GM21367 (cell line): ENCODE data around the gene PLEKHA8.

Experiments used
- ATAC-seq: cut with Tn5 transposase; IDR thresholded peaks from one replicate; pipeline ENCODE4 v1.9.1; 2021; ENCODE audit not compliant: unreplicated experiment

Gene PLEKHA8, protein sequence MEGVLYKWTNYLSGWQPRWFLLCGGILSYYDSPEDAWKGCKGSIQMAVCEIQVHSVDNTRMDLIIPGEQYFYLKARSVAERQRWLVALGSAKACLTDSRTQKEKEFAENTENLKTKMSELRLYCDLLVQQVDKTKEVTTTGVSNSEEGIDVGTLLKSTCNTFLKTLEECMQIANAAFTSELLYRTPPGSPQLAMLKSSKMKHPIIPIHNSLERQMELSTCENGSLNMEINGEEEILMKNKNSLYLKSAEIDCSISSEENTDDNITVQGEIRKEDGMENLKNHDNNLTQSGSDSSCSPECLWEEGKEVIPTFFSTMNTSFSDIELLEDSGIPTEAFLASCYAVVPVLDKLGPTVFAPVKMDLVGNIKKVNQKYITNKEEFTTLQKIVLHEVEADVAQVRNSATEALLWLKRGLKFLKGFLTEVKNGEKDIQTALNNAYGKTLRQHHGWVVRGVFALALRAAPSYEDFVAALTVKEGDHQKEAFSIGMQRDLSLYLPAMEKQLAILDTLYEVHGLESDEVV

GRCh38 chr7:30028216-30028748 lies at the start of gene PLEKHA8:
PLEKHA8 (plus strand) TSS chr7:30028412; CDS start chr7:30028763, 351 bp downstream.
- ATAC-seq: peak; percentile 43

DNA sequence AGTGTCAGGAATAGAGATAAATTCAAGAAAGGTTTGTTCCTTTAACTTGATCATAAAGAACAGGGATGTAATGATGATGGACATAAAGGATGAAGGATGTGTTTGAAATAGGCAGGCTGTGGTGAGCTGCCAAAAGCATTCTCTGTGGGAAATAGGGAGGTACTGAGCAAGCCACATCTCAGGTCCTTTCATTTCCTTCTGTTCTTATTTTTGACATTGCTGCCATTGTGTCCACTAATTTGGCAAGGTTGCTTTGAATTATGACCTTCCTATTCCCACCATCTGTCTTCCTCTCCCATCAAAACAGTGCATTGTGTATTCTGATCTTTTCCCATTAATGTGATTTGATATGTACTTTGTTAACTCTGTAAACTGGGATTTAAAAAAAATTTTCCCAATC lies 48.1 kb upstream of the PLEKHA8 start:
- no peak for ATAC-seq

GRCh38 chr7:29987083-29987482 lies 41.1 kb upstream of the PLEKHA8 start:
- no peak for ATAC-seq

DNA sequence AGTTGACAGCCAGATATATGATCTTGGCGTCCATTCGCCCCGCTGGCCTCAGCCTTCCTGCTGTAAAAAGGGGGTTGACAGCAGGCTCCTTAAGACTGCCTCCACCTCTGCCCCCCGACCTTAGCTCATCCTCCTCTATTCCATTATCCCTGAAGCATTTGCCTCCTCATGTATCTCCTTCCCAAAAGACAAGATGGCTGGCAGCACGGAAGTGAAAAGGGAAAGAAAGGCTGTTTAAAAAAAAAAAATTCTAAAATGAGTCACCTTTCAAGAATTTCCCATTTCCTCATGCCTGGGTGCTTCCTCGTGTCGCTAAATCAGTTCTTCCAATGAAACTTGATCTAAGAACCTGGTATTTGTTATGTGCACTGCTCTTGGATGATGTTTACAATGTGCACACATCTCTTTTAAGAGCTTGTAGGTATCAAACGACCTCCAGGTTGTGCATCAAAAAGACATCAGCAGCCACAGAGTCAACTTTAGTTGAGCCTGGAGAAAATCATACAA lies 40.3 kb upstream of the PLEKHA8 start:
- no peak for ATAC-seq

- ATAC-seq: peak; percentile 31
Measured at GRCh38 chr7:29988424-29989256, 39.6 kb upstream of the PLEKHA8 start.

DNA sequence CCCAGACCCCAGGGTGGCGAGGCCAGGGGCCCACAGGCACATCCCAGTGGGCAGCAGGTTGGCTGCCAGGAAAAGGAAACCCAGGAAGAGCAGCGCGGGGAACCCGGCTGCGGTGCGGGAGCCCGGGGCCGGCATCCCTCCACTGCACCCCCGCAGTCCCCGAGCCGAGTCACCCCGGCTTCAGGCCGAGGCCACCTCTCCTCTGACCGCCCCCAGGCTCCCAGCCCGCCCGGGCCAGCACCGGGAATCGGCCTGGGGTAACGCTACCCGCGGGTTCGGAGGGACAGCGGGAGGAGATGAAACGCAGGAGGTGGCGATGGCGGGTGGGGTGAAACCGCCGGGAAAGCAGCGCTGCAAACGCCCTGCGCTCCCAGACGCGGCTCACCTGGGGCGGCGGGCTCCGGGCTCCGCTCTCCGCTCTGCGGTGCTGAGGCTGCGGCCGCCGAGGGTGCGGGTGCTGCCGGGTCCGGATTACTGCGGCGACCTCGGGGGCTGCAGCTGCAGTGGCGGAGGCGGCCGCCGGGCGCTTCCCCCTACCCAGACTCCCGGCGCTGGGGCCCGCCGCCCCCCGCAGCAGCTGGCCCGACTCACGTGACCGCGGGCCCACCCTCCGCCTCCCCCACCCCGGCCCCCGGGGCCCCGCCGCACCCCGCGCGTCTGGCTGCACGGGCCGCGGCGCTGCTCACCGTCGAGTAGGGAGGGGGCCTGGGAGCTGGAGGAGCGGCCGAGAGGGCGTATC lies 38.8 kb upstream of the PLEKHA8 start, which contains the start of gene SCRN1:
Gene SCRN1, minus strand, starts transcription at position 545 of the 739 bp plus-strand sequence. CDS start 20,734 bp downstream, outside the sequence.
- peak; percentile 26 for ATAC-seq

- no peak for ATAC-seq
Measured at GRCh38 chr7:29990931-29991330, 37.3 kb upstream of the PLEKHA8 start.

DNA sequence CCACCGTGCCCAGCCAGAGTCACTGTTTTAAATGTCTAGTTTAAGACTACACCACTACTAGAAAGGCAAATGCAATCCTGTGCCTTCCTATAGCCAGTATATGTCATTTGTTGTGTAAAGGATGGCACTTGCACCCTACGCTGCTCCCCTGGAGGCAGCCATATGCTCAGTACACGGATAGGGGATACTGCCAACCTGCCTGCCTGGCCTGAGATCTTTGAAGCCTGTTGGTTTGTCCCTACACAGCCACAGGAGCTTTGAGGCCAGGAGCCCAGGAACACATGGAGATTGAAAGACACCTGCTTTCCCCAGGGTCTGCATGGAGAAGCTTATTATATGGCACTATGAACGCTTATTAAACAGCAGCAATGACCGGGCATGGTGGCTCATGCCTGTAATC lies 36.3 kb upstream of the PLEKHA8 start:
- ATAC-seq: no peak

- no peak for ATAC-seq
Measured at GRCh38 chr7:29993140-29993539, 35.1 kb upstream of the PLEKHA8 start.

DNA sequence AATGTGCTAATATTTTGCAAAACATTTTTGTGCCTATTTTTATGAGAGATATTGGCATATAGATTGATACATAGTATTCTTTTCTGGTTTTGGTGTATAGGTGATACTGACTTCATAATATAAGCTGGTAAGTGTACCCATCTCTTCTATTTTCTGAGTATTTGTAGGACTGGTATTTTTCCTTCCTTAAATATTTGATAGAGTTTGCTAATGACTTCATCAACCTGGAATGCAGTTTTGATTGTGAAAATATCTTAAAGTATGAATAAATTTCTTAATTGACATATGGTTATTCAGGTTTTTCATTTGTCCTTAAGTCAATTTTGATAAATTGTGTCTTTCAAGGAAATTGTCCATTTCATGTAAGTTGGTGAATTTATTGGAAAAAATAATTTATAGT lies 32.6 kb upstream of the PLEKHA8 start:
- no peak for ATAC-seq

DNA sequence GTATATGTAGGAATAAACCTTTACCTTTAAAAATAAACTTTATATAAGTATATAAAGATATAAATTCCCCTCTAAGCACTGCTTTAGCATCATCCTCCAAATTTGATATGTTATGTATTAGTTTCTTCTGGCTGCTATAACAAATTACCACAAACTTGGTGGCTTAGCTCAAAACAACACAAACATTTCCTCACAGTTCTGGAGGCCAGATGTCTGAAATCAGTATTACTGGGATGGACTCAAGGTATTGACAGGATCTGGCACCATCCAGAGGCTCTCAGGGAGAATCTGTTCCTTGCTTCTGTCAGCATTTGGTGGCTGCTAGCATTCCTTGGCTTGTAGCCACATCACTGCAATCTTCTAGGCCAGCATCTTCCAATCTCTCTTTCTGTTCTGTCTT lies 31.9 kb upstream of the PLEKHA8 start:
- ATAC-seq: no peak

- no peak for ATAC-seq
Measured at GRCh38 chr7:29998489-29998888, 29.7 kb upstream of the PLEKHA8 start.

- no peak for ATAC-seq
Measured at GRCh38 chr7:30001998-30002397, 26.2 kb upstream of the PLEKHA8 start.

DNA sequence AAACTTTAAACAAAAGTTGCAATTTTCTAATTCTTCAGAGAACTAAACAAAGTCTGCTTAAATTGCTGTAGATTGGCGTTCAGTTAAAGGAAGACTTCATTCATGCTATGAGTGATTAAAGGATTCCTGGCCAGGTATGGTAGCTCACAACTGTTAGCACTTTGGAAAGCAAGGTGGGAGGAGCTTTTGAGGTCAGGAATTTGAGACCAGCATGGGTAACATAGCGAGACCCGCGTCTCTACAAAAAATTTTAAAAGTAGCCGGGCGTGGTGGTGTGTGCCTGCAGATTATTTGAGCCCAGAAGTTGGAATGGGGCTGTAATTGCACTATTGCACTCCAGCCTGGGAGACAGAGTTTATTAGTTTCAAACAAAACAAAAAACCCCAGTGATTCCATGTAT lies 25.1 kb upstream of the PLEKHA8 start:
- no peak for ATAC-seq

- no peak for ATAC-seq
Measured at GRCh38 chr7:30005464-30005863, 22.7 kb upstream of the PLEKHA8 start.

DNA sequence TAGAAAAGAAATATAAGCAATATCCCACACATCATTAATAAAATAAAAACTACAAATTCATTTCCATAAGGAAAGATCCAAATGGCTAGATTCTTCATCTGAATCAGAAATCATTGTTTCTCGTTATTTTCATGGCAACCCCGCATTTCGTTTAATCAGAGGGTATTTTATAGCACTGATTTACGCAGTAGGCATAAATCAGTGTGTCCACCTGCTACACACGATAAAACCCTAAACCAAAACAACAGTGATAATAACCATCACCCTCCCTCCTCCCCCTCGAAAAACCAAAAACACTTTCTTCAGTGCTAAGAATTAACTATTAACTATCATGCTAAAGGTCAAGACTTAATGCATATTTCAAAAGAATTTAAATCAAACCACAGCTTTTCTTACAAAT lies 18.2 kb upstream of the PLEKHA8 start:
- ATAC-seq: no peak

DNA sequence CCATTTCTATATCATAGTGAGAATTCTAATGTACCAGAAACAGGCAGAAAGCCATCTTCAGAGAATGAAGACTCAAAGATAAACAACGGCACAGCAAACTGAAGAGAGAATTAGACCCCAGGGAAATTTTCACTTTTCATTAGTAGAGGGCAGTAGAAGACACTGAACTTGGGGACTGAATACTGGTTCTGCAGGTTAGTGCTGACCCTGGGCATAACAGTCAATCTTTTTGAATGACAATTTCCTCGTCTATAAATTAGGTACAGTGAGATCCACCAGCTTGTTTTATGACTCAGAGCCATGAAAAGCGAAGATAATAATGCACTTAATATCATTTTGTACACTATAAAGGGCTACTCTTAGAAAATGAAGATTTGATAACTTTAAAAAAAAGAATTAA lies 15.5 kb upstream of the PLEKHA8 start:
- ATAC-seq: no peak

DNA sequence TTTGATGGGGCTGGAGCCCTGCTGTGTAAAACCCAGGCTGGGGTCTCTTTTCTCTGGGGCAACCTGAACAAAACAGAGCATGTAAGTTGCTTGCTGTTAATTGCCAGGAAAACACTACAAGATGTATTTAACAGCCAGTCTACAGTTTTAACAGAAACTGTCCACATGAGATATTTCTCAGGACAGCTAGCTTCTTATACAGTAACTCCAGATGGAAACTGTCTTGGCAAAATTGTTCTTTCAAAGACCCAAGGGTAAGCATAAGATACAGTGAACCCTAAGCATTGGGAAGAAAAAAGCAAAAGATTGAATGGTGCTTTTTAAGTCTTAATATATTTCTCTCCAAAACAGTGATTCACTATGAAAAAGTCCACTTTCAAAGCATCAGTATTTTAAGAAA lies 9.8 kb upstream of the PLEKHA8 start:
- no peak for ATAC-seq

GRCh38 chr7:30019387-30019786 lies 8.8 kb upstream of the PLEKHA8 start:
- no peak for ATAC-seq

DNA sequence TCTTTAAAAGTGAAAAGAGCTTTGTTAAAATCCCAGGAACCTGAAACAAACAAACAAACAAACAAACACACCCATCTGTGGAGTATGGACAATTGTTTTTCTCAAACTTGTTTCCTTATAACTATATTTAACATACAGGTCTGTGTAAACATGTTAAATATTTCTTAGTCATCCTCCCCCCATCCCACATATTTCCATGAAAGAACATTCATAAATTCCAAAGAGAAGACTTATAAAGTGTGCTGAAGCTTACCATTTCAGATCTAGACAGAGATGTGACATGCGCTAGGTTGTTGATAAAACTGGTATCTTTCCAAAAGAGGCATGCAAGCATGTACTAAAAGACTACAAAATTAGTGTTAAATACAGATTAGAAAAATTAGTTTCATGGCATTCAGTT lies 8.3 kb upstream of the PLEKHA8 start:
- no peak for ATAC-seq

DNA sequence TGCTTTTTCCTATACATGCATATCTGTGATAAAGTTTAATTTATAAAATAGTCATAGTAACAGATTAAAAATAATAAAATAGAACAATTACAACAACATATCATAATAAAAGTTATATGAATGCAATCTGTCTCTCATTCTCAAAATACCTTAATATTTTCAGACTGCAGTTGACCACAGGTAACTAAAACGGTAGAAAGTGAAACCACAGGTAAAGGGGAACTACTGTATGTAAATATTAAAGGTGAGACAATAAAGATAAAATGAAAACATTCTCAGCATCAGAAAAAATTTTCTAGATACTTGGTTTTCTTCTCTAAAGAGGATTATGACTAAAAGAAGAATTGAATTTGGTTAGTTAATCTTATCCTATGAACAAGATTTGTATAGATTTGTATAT lies 7.7 kb upstream of the PLEKHA8 start:
- no peak for ATAC-seq
